Keratinocyte (primary cell): ENCODE measurements around the gene ATXN3L. TPM values are rescaled to one million over a fixed set of nuclear protein-coding genes. Genes with fewer than 3 reads are reported as not detected.

Source experiments
- DNase-seq: peaks from one replicate; pipeline ENCODE4 v3.0.0-alpha.2; 2011; ENCODE audit warnings: low read depth, missing footprints, low spot score
- FAIRE-seq: peaks from 2 replicates; lab custom pipeline; 2011; peaks lifted over from hg19 to GRCh38; lab: Jason Lieb, UNC
- H2AFZ ChIP-seq: 2 replicates; pipeline ENCODE4 v1.6.0; 2012; ENCODE audit warnings: low read length, control low read depth, inconsistent platforms; ENCODE audit not compliant: control insufficient read depth
- H3K27ac ChIP-seq: 2 replicates; pipeline ENCODE4 v1.5.1; 2011; ENCODE audit warnings: low read length; ENCODE audit not compliant: control insufficient read depth, insufficient read depth
- H3K27me3 ChIP-seq: 3 replicates; pipeline ENCODE4 v1.6.0; 2011; ENCODE audit warnings: low read length; ENCODE audit not compliant: control insufficient read depth, insufficient read depth; ENCODE audit errors: extremely low read depth
- H3K36me3 ChIP-seq, 2 experiments: 2 replicates in 1 of 2; 3 replicates in 1 of 2; pipeline ENCODE4 v1.5.1; 2011; ENCODE audit warnings: low read length in 2 of 2, mild to moderate bottlenecking in 1 of 2; ENCODE audit not compliant: control insufficient read depth in 2 of 2, insufficient read depth in 2 of 2; ENCODE audit errors: extremely low read depth in 1 of 2
- H3K4me1 ChIP-seq: 3 replicates; pipeline ENCODE4 v1.5.1; 2011; ENCODE audit warnings: low read length; ENCODE audit not compliant: control insufficient read depth, insufficient read depth; ENCODE audit errors: extremely low read depth
- H3K4me2 ChIP-seq: 3 replicates; pipeline ENCODE4 v1.6.0; 2011; ENCODE audit warnings: low read depth, low read length; ENCODE audit not compliant: control insufficient read depth, insufficient read depth; ENCODE audit errors: extremely low read depth
- H3K4me3 ChIP-seq, 3 experiments: fragments of 200-600 bp in 1 of 3; sonication (generic) in 1 of 3; 2 replicates in 2 of 3; 3 replicates in 1 of 3; pipeline ENCODE4 v1.5.1; 2011 to 2016; ENCODE audit warnings: low read length in 3 of 3, mild to moderate bottlenecking in 3 of 3, control low read depth in 2 of 3, inconsistent platforms in 1 of 3, low read depth in 1 of 3, mixed read lengths in 1 of 3, mixed run types in 1 of 3, moderate library complexity in 1 of 3; ENCODE audit not compliant: control insufficient read depth in 2 of 3, insufficient read depth in 2 of 3; ENCODE audit errors: extremely low read depth in 1 of 3
- H3K79me2 ChIP-seq: 2 replicates; pipeline ENCODE4 v1.6.0; 2012; ENCODE audit warnings: low read length; ENCODE audit not compliant: control insufficient read depth, insufficient read depth
- H3K9ac ChIP-seq: 3 replicates; pipeline ENCODE4 v1.6.0; 2011; ENCODE audit warnings: low read length; ENCODE audit not compliant: control insufficient read depth, insufficient read depth; ENCODE audit errors: extremely low read depth
- H3K9me1 ChIP-seq: 3 replicates; pipeline ENCODE4 v1.6.0; 2011; ENCODE audit warnings: low read length; ENCODE audit not compliant: control insufficient read depth, insufficient read depth; ENCODE audit errors: extremely low read depth
- H3K9me3 ChIP-seq: 2 replicates; pipeline ENCODE4 v1.5.1; 2012; ENCODE audit warnings: low read depth, low read length; ENCODE audit not compliant: control insufficient read depth
- H4K20me1 ChIP-seq: 3 replicates; pipeline ENCODE4 v1.6.0; 2011; ENCODE audit warnings: low read length; ENCODE audit not compliant: control insufficient read depth, insufficient read depth; ENCODE audit errors: extremely low read depth
- CTCF ChIP-seq, 3 experiments: IDR thresholded peaks in 1 of 3; conservative IDR thresholded peaks in 1 of 3; optimal IDR thresholded peaks in 1 of 3; 2 replicates in 2 of 3; 3 replicates in 1 of 3; pipeline versions ENCODE3 to v1.5.1; 2011; ENCODE audit warnings: low read length in 3 of 3, mild to moderate bottlenecking in 3 of 3, moderate library complexity in 2 of 3, control low read depth in 1 of 3, inconsistent platforms in 1 of 3; ENCODE audit not compliant: insufficient read depth in 2 of 3; ENCODE audit errors: extremely low read depth in 1 of 3
- EZH2 ChIP-seq: IDR thresholded peaks from one replicate; pipeline ENCODE4 v1.6.1; 2012; ENCODE audit warnings: inconsistent platforms, mild to moderate bottlenecking, low read length, moderate library complexity
- dilution Hi-C: fragments of 300-500 bp; cut with MboI; formaldehyde crosslinking; loops from one replicate; pipeline ENCODE4 v1.7.0; 2020; ENCODE audit warnings: low sequenced_read_pairs; ENCODE audit not compliant: extremely low pct_ligation_motif_present
- polyA plus RNA-seq, 5 experiments: library from polyadenylated mRNA; depleted of rRNA in 3 of 5; stranded (reverse) in 3 of 5; stranded (forward) in 1 of 5; unstranded in 1 of 5; fragments of >200 nt; gene quantifications; 1 replicate in 1 of 5; 2 replicates in 3 of 5; 3 replicates in 1 of 5; pipeline versions ENCODE4 v1.2.1 to v1.2.3, GENCODE V29; 2011 to 2012; ENCODE audit warnings: missing spikeins in 2 of 5, low read depth in 1 of 5, low replicate concordance in 1 of 5

ATXN3L gene
- polyA plus RNA-seq, 1 donor (not counting 4 experiments of a cell fraction or from before 2014, with no cell fraction given): not detected

GRCh38 chrX:13281289-13281688 is 38.6 kb downstream of the ATXN3L start:
- Histone ChIP-seq H3K9me3 (peaks cover 6% of the 10 kb centered on the region), H3K36me3 (no peaks in the 10 kb centered on the region), H3K4me1 (peaks cover 5% of the 10 kb centered on the region), H3K9me1 (no peaks in the 10 kb centered on the region), H3K79me2 (no peaks in the 10 kb centered on the region), H4K20me1 (no peaks in the 10 kb centered on the region), H3K27me3 (no peaks in the 10 kb centered on the region), H3K27ac (no peak overlapping the region), H3K4me3 (no peak overlapping the region), H3K9ac (no peak overlapping the region), H2AFZ (no peak overlapping the region), H3K4me2 (no peak overlapping the region)
- DNase-seq (no peak), FAIRE-seq (no peak)
- TF ChIP-seq EZH2 (no peak), CTCF (optimal IDR thresholded peaks at IDR 0.05 in 1 of 3, IDR thresholded peaks at IDR 0.05 in 1 of 3, conservative IDR thresholded peaks at IDR 0.05 in 1 of 3; ENCODE audit: extremely low read depth in 1 of 3, insufficient read depth in 2 of 3, low read length in 3 of 3) (no peak)
- dilution Hi-C loops: no loop called here

GRCh38 chrX:13279279-13280018 is 40.4 kb downstream of the ATXN3L start:
- H3K36me3 ChIP-seq: no peaks in the 10 kb centered on the region
- DNase-seq: no peak
- no peaks in the 10 kb centered on the region for H3K27me3 ChIP-seq
- TF ChIP-seq CTCF (optimal IDR thresholded peaks at IDR 0.05 in 1 of 3, IDR thresholded peaks at IDR 0.05 in 1 of 3, conservative IDR thresholded peaks at IDR 0.05 in 1 of 3; ENCODE audit: extremely low read depth in 1 of 3, insufficient read depth in 2 of 3, low read length in 3 of 3): no peak
- TF ChIP-seq EZH2: no peak
- H3K9ac ChIP-seq: no peak overlapping the region
- no peaks in the 10 kb centered on the region for H3K79me2 ChIP-seq
- H3K27ac ChIP-seq: no peak overlapping the region
- no peak for FAIRE-seq
- H3K9me1 ChIP-seq: no peaks in the 10 kb centered on the region
- dilution Hi-C loops: no loop called here
- no peak overlapping the region for H2AFZ ChIP-seq
- peaks cover 2% of the 10 kb centered on the region for H3K4me1 ChIP-seq
- H4K20me1 ChIP-seq: no peaks in the 10 kb centered on the region
- no peak overlapping the region for H3K4me2 ChIP-seq
- H3K4me3 ChIP-seq: no peak overlapping the region
- H3K9me3 ChIP-seq: no peaks in the 10 kb centered on the region
